GM18502 (cell line): ENCODE measurements around the gene AAK1.
"Not testable (repeated sequence)": the region's sequence is repeated elsewhere in the genome, so short reads cannot be mapped to it uniquely, and the experiment has no call there.

Experiments used
- ATAC-seq: cut with Tn5 transposase; IDR thresholded peaks from one replicate; pipeline ENCODE4 v1.9.1; 2021; ENCODE audit warnings: mild to moderate bottlenecking; ENCODE audit not compliant: unreplicated experiment, poor library complexity

AAK1 gene

GRCh38 chr2:69662547-69662946 lies 19.0 kb upstream of the AAK1 start:
- not testable (repeated sequence) for ATAC-seq

- ATAC-seq = no peak
These were observed 17.1 kb upstream of the AAK1 start for GRCh38 chr2:69660637-69661036.

GRCh38 chr2:69659941-69660483 lies 16.5 kb upstream of the AAK1 start:
- no peak for ATAC-seq

GRCh38 chr2:69659349-69659748 lies 15.8 kb upstream of the AAK1 start:
- no peak for ATAC-seq

GRCh38 chr2:69652206-69652605 lies 8.7 kb upstream of the AAK1 start:
- ATAC-seq = no peak

- not testable (repeated sequence) for ATAC-seq
These were observed 3.7 kb upstream of the AAK1 start for GRCh38 chr2:69647196-69647595.

GRCh38 chr2:69646714-69647113 lies 3.2 kb upstream of the AAK1 start:
- no peak for ATAC-seq

GRCh38 chr2:69645921-69646320 lies 2.4 kb upstream of the AAK1 start:
- no peak for ATAC-seq

GRCh38 chr2:69645031-69645431 lies 1.5 kb upstream of the AAK1 start:
- no peak for ATAC-seq

- ATAC-seq = no peak
These were observed 1.0 kb upstream of the AAK1 start for GRCh38 chr2:69644506-69644979.

GRCh38 chr2:69642709-69643601 lies 584 bp downstream of the AAK1 start:
- no peak for ATAC-seq

- no peak for ATAC-seq
These were observed 1.4 kb downstream of the AAK1 start for GRCh38 chr2:69641887-69642708.

GRCh38 chr2:69641471-69641870 lies 2.1 kb downstream of the AAK1 start:
- ATAC-seq = no peak

- ATAC-seq = no peak
These were observed 4.3 kb downstream of the AAK1 start for GRCh38 chr2:69639266-69639665.

GRCh38 chr2:69638630-69639029 lies 4.9 kb downstream of the AAK1 start:
- no peak for ATAC-seq

- no peak for ATAC-seq
These were observed 5.6 kb downstream of the AAK1 start for GRCh38 chr2:69637923-69638322.

GRCh38 chr2:69636395-69636794 lies 7.1 kb downstream of the AAK1 start:
- ATAC-seq = no peak

- ATAC-seq = no peak
These were observed 8.1 kb downstream of the AAK1 start for GRCh38 chr2:69635432-69635831.

GRCh38 chr2:69634196-69634821 lies 9.2 kb downstream of the AAK1 start:
- ATAC-seq = no peak

GRCh38 chr2:69631402-69631801 lies 12.1 kb downstream of the AAK1 start:
- ATAC-seq = no peak
